ENCODE data around the gene APBB1IP. TPM values are rescaled to one million over a fixed set of nuclear protein-coding genes. Genes with fewer than 3 reads are reported as not detected.

APBB1IP gene
- total RNA-seq, 4 donors from 2014 or later = 1.0 to 4.5 (median 2.7) TPM

DNA sequence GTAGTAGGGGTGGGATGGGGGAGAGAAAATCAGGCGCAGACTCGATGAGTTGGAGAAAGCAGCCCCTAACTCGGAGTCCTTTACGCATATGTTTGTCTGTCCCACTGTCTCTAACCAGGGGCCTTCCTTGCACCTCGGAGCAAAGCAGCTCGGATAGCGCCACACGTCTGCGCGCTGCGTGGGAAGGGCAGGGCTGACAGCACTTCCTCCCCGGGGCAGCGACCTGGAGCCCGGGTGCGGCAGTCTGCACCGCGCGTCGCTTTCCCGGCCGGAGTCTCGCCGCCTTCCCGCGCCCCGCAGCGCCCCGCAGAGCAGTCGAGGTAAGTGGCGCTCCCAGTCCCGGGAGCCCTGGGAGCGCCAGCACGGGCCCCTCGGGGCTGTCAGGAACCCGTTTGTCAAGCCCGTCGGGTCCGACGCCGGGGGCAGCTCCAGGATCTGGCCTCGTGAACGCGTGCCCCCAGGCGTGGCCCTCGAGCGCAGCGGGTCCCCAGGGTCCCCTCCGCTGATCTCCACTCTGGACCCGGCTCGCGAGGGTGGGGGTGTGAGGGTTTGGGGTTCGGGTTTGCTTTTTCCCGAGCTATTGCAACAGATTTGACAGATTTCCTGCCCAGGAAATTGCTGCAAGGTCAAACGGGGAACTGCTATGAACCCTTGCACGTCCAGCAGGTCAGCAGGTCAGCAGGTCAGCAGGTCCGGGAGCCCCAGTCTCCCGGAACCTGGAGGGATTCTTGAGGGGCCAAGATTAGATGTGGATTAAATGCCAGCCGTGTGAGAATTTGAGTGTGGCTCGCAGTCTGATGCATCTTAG is 597 bp downstream of the APBB1IP start:
- Histone ChIP-seq H3K27ac (peak overlapping the region; percentile 84), H3K36me3 (no peaks in the 10 kb centered on the region), H3K9me3 (no peaks in the 10 kb centered on the region), H3K4me3 (peak overlapping the region; percentile 54), H3K4me1 (peaks cover 10% of the 10 kb centered on the region), H3K27me3 (peaks cover 11% of the 10 kb centered on the region)
- DNase-seq (ENCODE audit: low spot score in 2 of 2) = peak in 1 of 2 donors; percentile 66
- TF ChIP-seq, protein P1, sequence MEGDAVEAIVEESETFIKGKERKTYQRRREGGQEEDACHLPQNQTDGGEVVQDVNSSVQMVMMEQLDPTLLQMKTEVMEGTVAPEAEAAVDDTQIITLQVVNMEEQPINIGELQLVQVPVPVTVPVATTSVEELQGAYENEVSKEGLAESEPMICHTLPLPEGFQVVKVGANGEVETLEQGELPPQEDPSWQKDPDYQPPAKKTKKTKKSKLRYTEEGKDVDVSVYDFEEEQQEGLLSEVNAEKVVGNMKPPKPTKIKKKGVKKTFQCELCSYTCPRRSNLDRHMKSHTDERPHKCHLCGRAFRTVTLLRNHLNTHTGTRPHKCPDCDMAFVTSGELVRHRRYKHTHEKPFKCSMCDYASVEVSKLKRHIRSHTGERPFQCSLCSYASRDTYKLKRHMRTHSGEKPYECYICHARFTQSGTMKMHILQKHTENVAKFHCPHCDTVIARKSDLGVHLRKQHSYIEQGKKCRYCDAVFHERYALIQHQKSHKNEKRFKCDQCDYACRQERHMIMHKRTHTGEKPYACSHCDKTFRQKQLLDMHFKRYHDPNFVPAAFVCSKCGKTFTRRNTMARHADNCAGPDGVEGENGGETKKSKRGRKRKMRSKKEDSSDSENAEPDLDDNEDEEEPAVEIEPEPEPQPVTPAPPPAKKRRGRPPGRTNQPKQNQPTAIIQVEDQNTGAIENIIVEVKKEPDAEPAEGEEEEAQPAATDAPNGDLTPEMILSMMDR (IDR thresholded peaks at IDR 0.05) = no peak
- TF ChIP-seq POLR2A (IDR thresholded peaks at IDR 0.05) = no peak
- no peak for TF ChIP-seq POLR2AphosphoS5 (IDR thresholded peaks at IDR 0.05)
- no peak for TF ChIP-seq EP300 (IDR thresholded peaks at IDR 0.05)
- WGBS = 5% methylated on average over 46 of the region's 59 CpGs

DNA sequence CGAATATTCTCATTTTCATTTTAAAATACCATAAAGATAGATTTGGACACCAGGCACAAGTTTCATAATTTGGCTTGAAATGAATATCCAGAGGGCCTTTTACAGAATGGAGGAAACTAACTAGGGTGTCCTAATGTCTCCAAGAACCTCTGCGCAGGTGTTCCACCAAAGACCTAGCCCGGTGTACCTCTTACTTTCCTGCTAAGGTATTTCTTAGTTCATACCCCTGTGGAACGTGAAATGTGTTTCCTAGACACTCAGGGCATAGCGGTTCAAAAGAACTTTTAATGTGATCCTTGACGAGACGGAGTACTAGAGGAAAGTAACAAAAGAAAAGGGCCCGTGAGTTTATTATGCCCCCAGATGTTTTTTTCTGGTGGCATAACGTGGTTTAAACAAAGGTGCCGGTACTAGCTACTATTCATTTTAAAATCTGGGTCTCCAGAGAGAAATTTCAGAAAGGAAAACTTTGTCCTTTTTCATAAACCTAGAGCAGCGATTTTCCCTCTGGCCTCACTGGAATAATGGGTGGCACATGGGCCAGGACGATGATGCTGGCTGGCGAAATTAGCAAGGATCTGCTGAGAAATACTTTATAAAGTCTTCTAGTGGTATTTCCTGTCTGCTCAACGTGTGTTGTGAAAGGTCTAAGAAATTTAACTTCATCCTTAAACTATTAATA is 1.4 kb downstream of the APBB1IP start:
- H3K27ac ChIP-seq = peak overlapping the region; percentile 84

DNA sequence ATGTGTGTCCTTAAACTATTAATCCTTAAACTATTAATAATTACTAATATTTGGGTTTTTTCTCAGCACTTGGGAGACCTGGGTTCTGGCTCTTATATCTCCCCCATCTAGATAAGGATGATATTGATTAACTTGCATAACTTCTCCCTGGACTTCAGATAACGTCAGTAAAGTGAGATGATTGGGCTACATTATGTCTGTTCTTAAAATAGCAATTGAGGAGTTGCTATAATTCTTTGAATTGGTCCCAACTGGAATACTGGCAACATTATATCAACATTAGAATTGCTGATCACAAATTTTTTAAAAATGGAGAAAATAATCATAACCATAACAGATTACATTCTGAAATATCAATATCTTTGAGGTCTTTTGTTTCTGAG is 1.9 kb downstream of the APBB1IP start:
- no peak for DNase-seq (ENCODE audit: low spot score in 2 of 2)
- Histone ChIP-seq H3K27ac (no peak overlapping the region), H3K4me3 (peak overlapping the region; percentile 54), H3K27me3 (peaks cover 11% of the 10 kb centered on the region), H3K36me3 (no peaks in the 10 kb centered on the region), H3K4me1 (peaks cover 10% of the 10 kb centered on the region), H3K9me3 (no peaks in the 10 kb centered on the region)
- 37% methylated on average over 1 of the region's 1 CpG for WGBS
- TF ChIP-seq EP300 (IDR thresholded peaks at IDR 0.05) (no peak), POLR2A (IDR thresholded peaks at IDR 0.05) (no peak), POLR2AphosphoS5 (IDR thresholded peaks at IDR 0.05) (no peak)
- TF ChIP-seq, protein P1 (IDR thresholded peaks at IDR 0.05) = no peak

More for the DNA sequence above, 1.4 kb downstream of the APBB1IP start:
- TF ChIP-seq POLR2AphosphoS5 (IDR thresholded peaks at IDR 0.05) (no peak), POLR2A (IDR thresholded peaks at IDR 0.05) (no peak), EP300 (IDR thresholded peaks at IDR 0.05) (no peak)
- TF ChIP-seq, protein P1 (IDR thresholded peaks at IDR 0.05) = no peak
- Histone ChIP-seq H3K4me3 (peak overlapping the region; percentile 54), H3K4me1 (peaks cover 10% of the 10 kb centered on the region), H3K27me3 (peaks cover 11% of the 10 kb centered on the region), H3K9me3 (no peaks in the 10 kb centered on the region), H3K36me3 (no peaks in the 10 kb centered on the region)
- DNase-seq (ENCODE audit: low spot score in 2 of 2) = no peak
- 71% methylated on average over 14 of the region's 14 CpGs for WGBS

DNA sequence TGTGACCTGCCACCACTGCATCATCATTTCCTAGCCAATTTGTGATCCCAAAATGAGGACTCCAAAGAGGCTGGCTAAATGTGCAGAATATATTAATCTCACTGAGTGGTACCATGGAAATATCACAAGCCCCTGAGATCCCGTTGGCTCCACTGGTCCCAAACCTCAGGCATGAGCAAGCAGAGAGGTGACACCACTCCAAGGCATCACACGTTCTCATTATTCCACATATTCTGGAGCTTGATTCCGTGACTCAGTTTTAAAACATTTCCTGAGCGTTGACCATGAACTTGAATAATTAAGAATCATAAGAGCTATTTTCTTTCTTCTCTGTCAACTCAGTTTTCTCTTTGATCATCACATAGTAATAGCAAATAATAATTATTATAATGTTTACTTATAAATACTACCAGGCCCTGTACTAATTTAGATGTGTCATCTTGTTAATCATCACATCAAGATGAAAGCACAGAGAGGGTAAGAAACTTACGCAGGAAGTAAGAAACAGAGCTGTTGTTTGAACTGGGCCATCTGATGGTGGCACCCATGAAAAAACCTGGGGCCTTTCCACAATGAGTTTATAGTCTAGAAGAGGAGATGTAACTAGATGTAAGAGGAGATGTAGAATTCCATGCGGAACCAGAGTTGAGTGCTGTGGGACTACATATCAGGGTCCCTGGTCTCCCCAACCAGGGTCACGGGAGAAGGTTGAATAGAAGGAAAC is 3.5 kb downstream of the APBB1IP start:
- TF ChIP-seq POLR2A (IDR thresholded peaks at IDR 0.05) (no peak), POLR2AphosphoS5 (IDR thresholded peaks at IDR 0.05) (no peak), EP300 (IDR thresholded peaks at IDR 0.05) (no peak)
- TF ChIP-seq, protein P1 (IDR thresholded peaks at IDR 0.05) = no peak
- Histone ChIP-seq H3K9me3 (no peaks in the 10 kb centered on the region), H3K36me3 (no peaks in the 10 kb centered on the region), H3K27me3 (peaks cover 11% of the 10 kb centered on the region), H3K4me1 (peaks cover 10% of the 10 kb centered on the region), H3K27ac (no peak overlapping the region), H3K4me3 (no peak overlapping the region)
- 81% methylated on average over 7 of the region's 7 CpGs for whole genome bisulfite sequencing
- DNase-seq (ENCODE audit: low spot score in 2 of 2) = no peak
